Endothelial cell of umbilical vein (primary cell): ENCODE measurements around the gene LGI4. TPM values are rescaled to one million over a fixed set of nuclear protein-coding genes. Genes with fewer than 3 reads are reported as not detected.

Experiments
- BruUV-seq: library from RNA; stranded (reverse); fragments of 400-500 nt; replicated peaks from 2 replicates; lab custom pipeline; 2021; lab: Mats Ljungman, UMichigan
- CTCF ChIA-PET: fragments of 300-600, 350-600 bp; sonication (Branson Sonifier 250); formaldehyde crosslinking; loops from one replicate; lab custom pipeline; 2021; ENCODE audit warnings: antibody characterized with exemption, inconsistent platforms; lab: Charles Lee
- POLR2A ChIA-PET: fragments of 300-600, 350-600 bp; sonication (Branson Sonifier 250); formaldehyde crosslinking; loops from one replicate; lab custom pipeline; 2021; ENCODE audit warnings: antibody characterized with exemption, inconsistent platforms; lab: Charles Lee
- DNase-seq: peaks from one replicate; pipeline ENCODE4 v3.0.0-alpha.2; 2011; ENCODE audit warnings: low read depth, low spot score
- FAIRE-seq: peaks from 2 replicates; lab custom pipeline; 2011; peaks lifted over from hg19 to GRCh38; lab: Jason Lieb, UNC
- H2AFZ ChIP-seq: 2 replicates; pipeline ENCODE4 v1.6.0; 2012; ENCODE audit warnings: low read depth, low read length, control low read depth, inconsistent platforms
- H3K27ac ChIP-seq: 2 replicates; pipeline ENCODE4 v1.5.1; 2011; ENCODE audit warnings: low read depth, mild to moderate bottlenecking, control low read depth, low read length, moderate library complexity; ENCODE audit not compliant: insufficient read depth
- H3K27me3 ChIP-seq, 2 experiments: 2 replicates each; pipeline versions ENCODE4 v1.6.0 to v1.6.1; 2011; ENCODE audit warnings: low read length in 2 of 2, mixed read lengths in 1 of 2; ENCODE audit not compliant: control insufficient read depth in 2 of 2, insufficient read depth in 2 of 2
- H3K36me3 ChIP-seq, 2 experiments: 2 replicates in 1 of 2; 3 replicates in 1 of 2; pipeline ENCODE4 v1.5.1; 2011; ENCODE audit warnings: low read length in 2 of 2, mild to moderate bottlenecking in 1 of 2, moderate library complexity in 1 of 2; ENCODE audit not compliant: control insufficient read depth in 2 of 2, insufficient read depth in 2 of 2; ENCODE audit errors: extremely low read depth in 1 of 2
- H3K4me1 ChIP-seq: 3 replicates; pipeline ENCODE4 v1.5.1; 2011; ENCODE audit warnings: mild to moderate bottlenecking, low read length; ENCODE audit not compliant: control insufficient read depth, insufficient read depth; ENCODE audit errors: extremely low read depth
- H3K4me2 ChIP-seq: 2 replicates; pipeline ENCODE4 v1.6.1; 2011; ENCODE audit warnings: low read length, control low read depth, mixed read lengths; ENCODE audit not compliant: insufficient read depth
- H3K4me3 ChIP-seq, 3 experiments: fragments of 200-600 bp in 1 of 3; sonication (generic), shearing (Covaris generic) in 1 of 3; replicated peaks in 1 of 3; 2 replicates each; pipeline ENCODE4 v1.5.1; 2011 to 2016; ENCODE audit warnings: control low read depth in 3 of 3, low read length in 3 of 3, mild to moderate bottlenecking in 2 of 3, inconsistent platforms in 1 of 3, low read depth in 1 of 3, moderate library complexity in 1 of 3; ENCODE audit not compliant: insufficient read depth in 1 of 3
- H3K79me2 ChIP-seq: 2 replicates; pipeline ENCODE4 v1.6.0; 2012; ENCODE audit warnings: low read length, inconsistent platforms; ENCODE audit not compliant: control insufficient read depth, insufficient read depth
- H3K9ac ChIP-seq: replicated peaks from 2 replicates; pipeline ENCODE3; 2011; ENCODE audit warnings: low read length, control low read depth; ENCODE audit not compliant: insufficient read depth; ENCODE audit errors: extremely low read depth
- H3K9me1 ChIP-seq: replicated peaks from 3 replicates; pipeline ENCODE4 v1.6.0; 2011; ENCODE audit warnings: mild to moderate bottlenecking, low read length; ENCODE audit not compliant: control insufficient read depth, insufficient read depth; ENCODE audit errors: extremely low read depth
- H3K9me3 ChIP-seq: replicated peaks from 2 replicates; pipeline ENCODE4 v1.5.1; 2012; ENCODE audit warnings: low read length, inconsistent platforms; ENCODE audit not compliant: control insufficient read depth, insufficient read depth
- H4K20me1 ChIP-seq: replicated peaks from 2 replicates; pipeline ENCODE3; 2011; ENCODE audit warnings: mild to moderate bottlenecking, low read length; ENCODE audit not compliant: control insufficient read depth, insufficient read depth; ENCODE audit errors: extremely low read depth
- EZH2 ChIP-seq: IDR thresholded peaks from 2 replicates; pipeline ENCODE4 v1.6.1; 2012; ENCODE audit warnings: borderline replicate concordance, low read depth, mild to moderate bottlenecking, moderate library complexity, low read length, inconsistent platforms; ENCODE audit not compliant: severe bottlenecking
- FOS ChIP-seq: IDR thresholded peaks from 2 replicates; pipeline ENCODE4 v1.6.1; 2011; ENCODE audit warnings: mild to moderate bottlenecking, low read length, moderate library complexity, borderline replicate concordance; ENCODE audit not compliant: insufficient read depth
- GATA2 ChIP-seq: IDR thresholded peaks from 2 replicates; pipeline ENCODE4 v1.7.0; 2011; ENCODE audit warnings: low read depth, mild to moderate bottlenecking, moderate library complexity, mixed read lengths, low read length; ENCODE audit not compliant: insufficient read length, insufficient read depth
- JUN ChIP-seq: IDR thresholded peaks from 2 replicates; pipeline ENCODE4 v1.6.1; 2011; ENCODE audit warnings: borderline replicate concordance, low read depth; ENCODE audit not compliant: insufficient read length, insufficient read depth
- MYC ChIP-seq: IDR thresholded peaks from one replicate; pipeline ENCODE4 v1.6.1; 2011; ENCODE audit warnings: mild to moderate bottlenecking, low read depth, low read length
- POLR2A ChIP-seq: IDR thresholded peaks from 2 replicates; pipeline ENCODE4 v1.6.1; 2012; ENCODE audit warnings: low read depth, mild to moderate bottlenecking, control low read depth, low read length
- POLR2AphosphoS5 ChIP-seq: IDR thresholded peaks from 2 replicates; pipeline ENCODE4 v1.6.1; 2012; ENCODE audit warnings: low read depth, mild to moderate bottlenecking, control low read depth, low read length, moderate library complexity; ENCODE audit not compliant: insufficient read depth
- dilution Hi-C: fragments of 300-500 bp; cut with MboI; formaldehyde crosslinking; loops from one replicate; pipeline ENCODE4 v1.15.0; 2019; ENCODE audit warnings: low sequenced_read_pairs; ENCODE audit not compliant: extremely low pct_ligation_motif_present
- intact Hi-C: fragments of 100-400 bp; cut with micrococcal nuclease; formaldehyde crosslinking; loops from one replicate; pipeline ENCODE4 v1.10.0; 2022
- polyA plus RNA-seq, 4 experiments: library from polyadenylated mRNA; depleted of rRNA in 3 of 4; stranded (reverse) in 3 of 4; unstranded in 1 of 4; fragments of >200 nt; gene quantifications; 2 replicates each; pipeline versions ENCODE4 v1.2.1 to v1.2.3, GENCODE V29; 2011 to 2012; ENCODE audit warnings: missing spikeins in 1 of 4
- total RNA-seq: library from RNA; stranded (reverse); gene quantifications from 2 replicates; pipeline ENCODE4 v1.2.3, GENCODE V29; 2021
- TF ChIP-seq, protein P1 (sequence below), 2 donors: IDR thresholded peaks; 1 replicate in 1 of 2; 2 replicates in 1 of 2; pipeline ENCODE4 v1.5.1; 2011; ENCODE audit warnings: low read length in 2 of 2, mild to moderate bottlenecking in 2 of 2, moderate library complexity in 2 of 2, control low read depth in 1 of 2, inconsistent platforms in 1 of 2, low read depth in 1 of 2; ENCODE audit not compliant: insufficient read depth in 1 of 2; ENCODE audit errors: extremely low read depth in 1 of 2
- TF ChIP-seq, protein P2 (sequence below): IDR thresholded peaks from 2 replicates; pipeline ENCODE4 v1.6.1; 2011; ENCODE audit not compliant: insufficient read depth, insufficient read length

LGI4 gene
- total and polyA plus RNA-seq, 2 donors (not counting 3 experiments of a cell fraction or from before 2014, with no cell fraction given): not detected

DNA sequence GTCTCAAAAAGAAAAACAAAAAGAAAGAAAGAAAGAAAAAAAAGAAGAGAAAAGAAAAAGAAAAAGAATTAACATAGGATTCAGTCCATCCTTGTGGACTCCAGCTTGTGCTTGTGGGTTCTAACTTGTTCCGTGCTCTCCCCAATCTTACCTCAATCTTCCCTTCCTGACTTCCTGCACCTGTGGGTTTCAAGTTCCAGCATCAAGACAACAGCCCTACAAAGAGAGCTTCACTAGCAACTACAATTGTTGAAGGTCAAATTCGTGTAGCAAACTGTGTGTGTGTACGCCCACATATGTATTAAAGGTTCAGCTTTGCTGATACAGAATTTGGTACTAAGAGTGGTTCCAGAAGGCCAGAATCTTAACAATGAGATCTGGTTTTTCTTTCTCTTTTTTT lies 45.0 kb upstream of the LGI4 start:
- TF ChIP-seq EZH2 (no peak), POLR2A (no peak), POLR2AphosphoS5 (no peak), FOS (no peak), MYC (no peak), GATA2 (no peak), JUN (no peak)
- TF ChIP-seq, protein P1, sequence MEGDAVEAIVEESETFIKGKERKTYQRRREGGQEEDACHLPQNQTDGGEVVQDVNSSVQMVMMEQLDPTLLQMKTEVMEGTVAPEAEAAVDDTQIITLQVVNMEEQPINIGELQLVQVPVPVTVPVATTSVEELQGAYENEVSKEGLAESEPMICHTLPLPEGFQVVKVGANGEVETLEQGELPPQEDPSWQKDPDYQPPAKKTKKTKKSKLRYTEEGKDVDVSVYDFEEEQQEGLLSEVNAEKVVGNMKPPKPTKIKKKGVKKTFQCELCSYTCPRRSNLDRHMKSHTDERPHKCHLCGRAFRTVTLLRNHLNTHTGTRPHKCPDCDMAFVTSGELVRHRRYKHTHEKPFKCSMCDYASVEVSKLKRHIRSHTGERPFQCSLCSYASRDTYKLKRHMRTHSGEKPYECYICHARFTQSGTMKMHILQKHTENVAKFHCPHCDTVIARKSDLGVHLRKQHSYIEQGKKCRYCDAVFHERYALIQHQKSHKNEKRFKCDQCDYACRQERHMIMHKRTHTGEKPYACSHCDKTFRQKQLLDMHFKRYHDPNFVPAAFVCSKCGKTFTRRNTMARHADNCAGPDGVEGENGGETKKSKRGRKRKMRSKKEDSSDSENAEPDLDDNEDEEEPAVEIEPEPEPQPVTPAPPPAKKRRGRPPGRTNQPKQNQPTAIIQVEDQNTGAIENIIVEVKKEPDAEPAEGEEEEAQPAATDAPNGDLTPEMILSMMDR (IDR thresholded peaks at IDR 0.05; ENCODE audit: extremely low read depth in 1 of 2, insufficient read depth in 1 of 2, low read depth in 1 of 2, low read length in 2 of 2): no peak
- TF ChIP-seq, protein P2, sequence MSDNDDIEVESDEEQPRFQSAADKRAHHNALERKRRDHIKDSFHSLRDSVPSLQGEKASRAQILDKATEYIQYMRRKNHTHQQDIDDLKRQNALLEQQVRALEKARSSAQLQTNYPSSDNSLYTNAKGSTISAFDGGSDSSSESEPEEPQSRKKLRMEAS: no peak
- Histone ChIP-seq H3K79me2 (no peaks in the 10 kb centered on the region), H4K20me1 (no peaks in the 10 kb centered on the region), H3K27ac (no peak overlapping the region), H2AFZ (no peak overlapping the region), H3K4me1 (peaks cover 4% of the 10 kb centered on the region), H3K9ac (no peak overlapping the region), H3K9me1 (no peaks in the 10 kb centered on the region), H3K4me2 (no peak overlapping the region), H3K36me3 (no peaks in the 10 kb centered on the region), H3K4me3 (no peak overlapping the region), H3K27me3 (peaks cover 0 to 4% of the 10 kb centered on the region in 2 experiments), H3K9me3 (no peaks in the 10 kb centered on the region)
- intact Hi-C loops (no loop called here), dilution Hi-C loops (no loop called here)
- BruUV-seq: no TSS peak
- FAIRE-seq (no peak), DNase-seq (no peak)
- CTCF ChIA-PET: interaction anchor here (1.5 kb wide), 2 partner anchors 10 to 11 kb away, joined by 3 read pairs; no protein-coding TSS in a partner anchor
- POLR2A ChIA-PET: no interaction called here
